Activated CD4-positive, alpha-beta T cell treated with anti-CD3 and anti-CD28 coated beads, Interleukin-2, amount 50 U/mL, for 1 hour (primary cell): ENCODE data around the gene PDCD5.
"Not testable (repeated sequence)": the region's sequence is repeated elsewhere in the genome, so short reads cannot be mapped to it uniquely, and the experiment has no call there.

Experiments
- DNase-seq: peaks from one replicate; pipeline ENCODE4 v3.0.0-alpha.2; 2020

The PDCD5 gene

DNA sequence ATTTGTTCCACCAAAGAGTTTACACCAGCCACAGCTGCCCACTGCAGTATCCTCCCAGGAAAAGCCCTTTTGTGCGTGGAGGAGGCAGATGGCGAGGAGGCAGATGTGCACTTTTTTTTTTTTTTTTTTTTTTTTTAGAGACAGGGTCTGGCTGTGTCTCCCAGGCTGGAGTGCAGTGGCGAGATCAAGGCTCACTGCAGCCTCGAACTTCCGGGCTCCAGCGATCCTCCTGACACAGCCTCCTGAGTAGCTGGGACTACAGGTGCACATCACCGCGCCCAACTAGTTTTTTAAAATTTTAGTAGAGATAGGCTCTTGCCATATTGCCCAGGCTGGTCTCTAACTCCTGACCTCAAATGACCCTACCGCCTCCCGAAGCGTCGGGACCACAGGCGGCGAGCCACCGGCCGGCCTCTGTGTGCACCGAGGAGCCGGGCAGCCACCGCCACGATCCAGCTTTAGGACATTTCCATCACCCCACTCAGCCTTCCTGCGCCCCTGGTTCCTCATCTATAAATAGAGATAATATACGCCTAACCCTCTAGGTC, 563 bp upstream of the PDCD5 start:
- no peak for DNase-seq

GRCh38 chr19:32581705-32582179, 752 bp downstream of the PDCD5 start:
- no peak for DNase-seq

GRCh38 chr19:32587747-32588504, 6.9 kb downstream of the PDCD5 start:
- DNase-seq = not testable (repeated sequence)

GRCh38 chr19:32594021-32594420, 13.0 kb downstream of the PDCD5 start:
- no peak for DNase-seq

DNA sequence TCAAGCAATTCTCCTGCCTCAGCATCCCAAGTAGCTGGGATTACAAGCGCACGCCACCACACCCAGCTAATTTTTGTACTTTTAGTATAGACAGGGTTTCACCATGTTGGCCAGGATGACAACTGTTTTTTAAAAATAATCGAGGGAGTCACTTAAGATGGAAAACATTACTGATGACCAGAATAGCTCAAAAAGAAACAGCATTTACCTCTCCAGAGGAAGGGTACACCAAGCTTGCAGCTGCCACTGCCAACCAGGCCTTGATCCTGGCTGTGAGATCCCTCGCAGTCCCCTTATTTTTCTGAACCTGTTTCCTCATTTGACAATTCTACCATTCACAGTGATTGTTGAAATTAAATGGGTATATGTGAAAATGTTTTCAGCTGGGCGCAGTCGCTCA, 14.5 kb downstream of the PDCD5 start:
- no peak for DNase-seq

- no peak for DNase-seq
These were observed 17.0 kb downstream of the PDCD5 start for GRCh38 chr19:32598022-32598421.

- DNase-seq = no peak
These were observed 18.3 kb downstream of the PDCD5 start for GRCh38 chr19:32599258-32599657.

DNA sequence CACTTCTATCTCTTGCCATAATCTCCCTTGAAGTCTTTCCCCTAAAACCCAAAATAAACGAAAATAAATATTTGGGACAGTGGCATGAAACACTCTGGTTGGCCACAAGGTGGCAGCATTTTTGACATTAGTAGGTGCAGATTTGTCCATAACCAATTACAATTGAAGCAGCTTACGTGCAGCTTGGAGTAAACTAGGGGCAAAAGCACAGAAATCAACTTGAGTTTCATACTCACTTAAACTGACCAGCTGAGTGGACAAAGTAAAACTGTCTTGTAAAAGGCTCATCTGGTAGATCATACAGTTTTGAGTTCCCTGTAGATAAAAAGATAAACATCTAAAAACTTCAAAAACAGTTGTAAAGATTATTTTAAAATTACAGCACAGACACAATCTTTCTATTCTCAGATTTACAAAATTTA, 18.8 kb downstream of the PDCD5 start:
- peak; percentile 41 for DNase-seq

DNA sequence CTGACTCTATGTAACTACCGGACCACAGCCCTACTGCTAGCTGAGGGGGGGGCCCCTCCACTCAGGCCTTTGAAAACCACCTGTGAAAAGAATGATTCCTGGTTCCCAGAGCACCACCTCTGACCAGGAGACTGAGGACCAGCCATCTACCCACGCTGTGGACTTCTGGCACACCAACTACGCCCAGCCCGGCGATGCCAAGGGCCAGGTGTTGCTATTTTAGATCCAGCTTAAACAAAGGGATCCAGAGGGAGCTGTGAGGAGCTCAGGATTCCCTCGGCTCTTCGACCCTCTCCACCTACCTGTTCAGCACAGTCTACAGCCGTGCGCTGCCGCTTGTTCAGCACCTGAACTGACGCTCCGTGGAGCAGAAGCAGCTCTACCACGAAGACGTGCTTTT, 23.0 kb downstream of the PDCD5 start:
- DNase-seq = no peak

DNA sequence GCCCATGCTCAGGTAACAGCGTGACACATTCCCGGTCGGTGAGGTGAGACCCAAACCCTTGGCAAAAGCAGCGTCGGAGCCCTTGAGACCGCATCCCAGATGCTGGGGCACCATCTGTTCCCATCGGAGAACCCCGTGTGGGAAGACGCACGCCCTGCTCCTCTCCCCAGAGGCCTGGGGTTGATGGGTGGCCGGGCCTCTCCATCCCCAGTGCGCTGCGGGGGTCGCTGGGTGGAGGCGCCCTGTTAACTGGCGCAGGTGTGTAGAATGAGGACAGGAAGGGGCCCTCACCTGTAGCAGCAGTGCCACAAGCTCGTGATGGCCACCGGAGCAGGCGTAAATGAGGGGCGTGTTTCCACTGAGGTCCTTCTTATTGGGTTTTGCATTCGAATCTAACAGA, 24.6 kb downstream of the PDCD5 start:
- DNase-seq = no peak

GRCh38 chr19:32606289-32606688, 25.3 kb downstream of the PDCD5 start:
- no peak for DNase-seq

GRCh38 chr19:32607479-32607878, 26.5 kb downstream of the PDCD5 start:
- no peak for DNase-seq

GRCh38 chr19:32611161-32611560, 30.2 kb downstream of the PDCD5 start:
- DNase-seq = no peak

- no peak for DNase-seq
These were observed 32.0 kb downstream of the PDCD5 start for GRCh38 chr19:32613008-32613407.

GRCh38 chr19:32614916-32615315, 33.9 kb downstream of the PDCD5 start:
- no peak for DNase-seq

DNA sequence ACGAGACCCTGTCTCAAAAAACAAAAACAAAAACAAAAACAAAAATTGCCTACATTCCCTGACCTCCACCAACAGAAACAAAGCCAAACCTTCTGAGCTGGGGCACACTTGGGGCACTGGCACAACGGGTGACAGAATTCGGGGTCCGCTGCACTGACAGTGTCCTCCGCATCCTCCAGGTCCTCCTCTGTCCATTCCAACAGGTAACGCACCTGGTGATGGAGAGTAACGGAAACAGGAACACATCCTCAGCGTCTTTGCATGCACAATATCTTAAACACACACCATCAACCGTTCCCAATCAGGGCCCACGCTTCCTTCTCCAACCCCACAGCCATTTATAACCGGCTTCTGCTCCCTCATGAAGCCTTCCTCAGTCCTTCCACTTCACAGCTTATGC, 34.6 kb downstream of the PDCD5 start:
- no peak for DNase-seq

GRCh38 chr19:32619051-32619685, 38.2 kb downstream of the PDCD5 start:
- DNase-seq = no peak

DNA sequence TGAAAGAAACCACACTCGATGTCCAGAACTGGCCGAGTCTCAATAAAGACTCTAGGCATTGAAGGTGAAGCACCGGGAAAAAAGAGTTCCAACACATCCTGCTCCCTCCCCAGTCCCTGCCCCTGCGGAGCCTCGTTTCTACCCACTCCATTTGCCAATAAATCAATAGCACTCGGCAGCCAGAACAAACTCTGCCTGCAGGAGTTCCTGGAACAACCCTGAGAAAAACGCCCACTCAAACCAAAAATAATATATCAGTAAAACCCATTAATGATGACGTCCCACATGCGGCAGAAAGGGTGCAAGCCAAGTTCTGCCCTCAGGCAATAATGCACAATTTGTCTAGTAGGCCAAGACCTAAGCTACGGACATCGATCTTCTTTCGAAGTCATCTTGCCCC, 41.0 kb downstream of the PDCD5 start:
- no peak for DNase-seq

DNA sequence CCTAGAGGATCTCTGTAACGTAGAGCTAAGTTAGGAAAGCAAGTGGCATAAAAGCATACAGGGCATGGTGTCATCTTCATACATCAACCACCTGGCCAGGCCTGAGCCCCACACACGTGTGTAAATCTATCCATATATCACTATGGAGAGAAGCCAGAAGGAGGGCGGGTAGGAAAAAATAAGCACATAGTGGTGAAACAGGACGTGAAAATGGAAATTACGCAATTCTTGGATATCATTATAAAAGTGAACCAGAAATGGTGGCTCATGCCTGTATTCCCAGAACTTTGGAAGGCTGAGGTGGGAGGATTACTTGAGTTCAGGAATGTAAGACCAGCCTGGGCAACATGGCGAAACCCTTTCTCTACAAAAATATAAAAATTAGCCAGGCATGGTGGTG, 43.4 kb downstream of the PDCD5 start:
- no peak for DNase-seq

- no peak for DNase-seq
These were observed 46.0 kb downstream of the PDCD5 start for GRCh38 chr19:32626969-32627368.

DNA sequence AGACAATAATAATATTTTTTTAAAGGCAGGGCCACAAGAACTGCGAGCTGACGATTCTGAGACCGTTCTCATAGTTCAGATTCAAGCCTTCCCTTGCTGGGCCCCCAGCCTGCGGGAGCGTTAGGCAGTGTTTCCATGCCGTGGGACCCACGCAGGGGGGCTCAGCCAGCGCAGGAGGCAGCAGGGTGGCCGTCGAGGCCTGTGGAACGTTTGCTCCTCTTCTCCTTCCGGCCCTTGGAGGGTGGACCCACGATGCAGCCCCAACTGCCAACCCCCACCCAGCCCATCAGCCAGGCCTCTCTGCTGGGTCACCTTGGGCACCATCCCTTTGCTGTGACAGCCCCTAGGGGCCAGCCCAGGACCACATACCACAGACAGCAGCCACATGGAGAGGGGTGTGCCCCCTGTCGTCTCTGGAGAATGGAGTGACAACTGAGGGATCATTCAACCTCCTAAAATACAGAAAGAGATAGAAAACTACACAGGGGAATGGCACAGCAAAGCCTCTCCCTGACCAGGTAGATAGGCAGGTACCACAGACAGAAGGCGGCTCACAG, 46.8 kb downstream of the PDCD5 start:
- DNase-seq = no peak

- no peak for DNase-seq
These were observed 49.3 kb downstream of the PDCD5 start for GRCh38 chr19:32630338-32630737.

DNA sequence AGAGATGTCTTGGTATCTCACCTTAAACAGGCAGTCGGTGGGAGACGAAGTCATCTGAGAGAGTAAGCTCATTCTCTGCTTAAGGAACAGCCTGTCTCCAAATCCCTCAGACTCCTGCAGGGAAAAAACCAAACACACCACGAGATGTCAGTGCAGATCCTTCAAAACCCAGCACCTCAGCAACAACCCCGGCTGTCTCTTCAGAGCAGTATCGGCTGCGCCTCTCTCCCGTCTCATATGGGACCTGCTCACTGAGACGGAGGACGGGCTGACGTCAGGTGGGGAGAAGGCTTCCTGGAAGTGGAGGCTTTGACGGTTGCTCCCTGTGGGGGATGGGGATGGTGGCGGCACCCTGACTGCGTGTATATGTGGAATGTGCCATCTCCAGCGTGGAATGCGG, 50.4 kb downstream of the PDCD5 start:
- DNase-seq = no peak
